KBM-7 (cell line): ENCODE measurements around the gene ZNF670.

Experiments used
- DNase-seq: peaks from one replicate; pipeline ENCODE4 v3.0.0-alpha.2; 2015
- in situ Hi-C: fragments of 300-500 bp; cut with MboI; formaldehyde crosslinking; loops from 2 replicates; pipeline ENCODE4 v1.14.3; 2020; ENCODE audit warnings: low sequenced_read_pairs, low pct_unique_long_range_greater_than_20kb, mixed read lengths

Gene ZNF670

DNA sequence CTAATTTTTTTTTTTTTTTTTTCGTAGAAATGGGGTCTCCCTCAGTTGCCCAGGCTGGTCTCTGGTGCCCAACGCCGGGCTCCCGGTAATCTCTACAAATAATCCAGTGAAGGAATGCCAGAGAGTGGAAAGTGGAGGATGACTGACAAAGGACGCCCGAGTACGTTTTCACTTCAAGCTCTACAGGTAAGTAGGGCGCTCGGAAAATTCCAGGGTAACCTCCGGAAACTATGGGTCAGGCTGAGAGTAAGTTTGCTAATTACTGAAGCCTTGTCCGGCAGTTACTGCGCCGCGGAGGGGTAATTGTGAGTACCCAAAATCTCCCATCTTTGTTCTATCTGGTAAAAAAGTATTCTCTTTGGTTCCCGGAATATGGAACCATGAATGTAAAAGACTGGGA lies 27.4 kb upstream of the ZNF670 start:
- in situ Hi-C loops = no loop called here
- no peak for DNase-seq

DNA sequence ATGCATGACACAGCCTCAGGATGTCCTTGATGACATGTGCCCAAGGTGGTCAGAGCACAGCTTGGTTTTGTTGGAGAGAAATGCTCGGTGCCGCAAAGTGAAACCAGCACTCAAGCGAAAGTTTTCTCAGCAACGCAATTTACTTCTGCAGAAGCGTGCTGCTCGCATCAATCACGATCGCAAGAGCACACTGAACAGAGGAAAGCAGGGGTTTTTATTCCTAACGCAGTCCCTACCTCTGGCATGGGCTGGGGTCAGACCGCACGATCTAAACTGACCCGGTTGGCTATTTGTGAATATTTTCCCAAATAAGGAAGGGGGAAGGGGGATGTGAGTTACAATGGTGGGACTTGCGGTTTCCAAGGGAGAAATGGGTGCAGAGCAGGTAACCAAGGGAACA lies 26.4 kb upstream of the ZNF670 start:
- in situ Hi-C loops = no loop called here
- no peak for DNase-seq

DNA sequence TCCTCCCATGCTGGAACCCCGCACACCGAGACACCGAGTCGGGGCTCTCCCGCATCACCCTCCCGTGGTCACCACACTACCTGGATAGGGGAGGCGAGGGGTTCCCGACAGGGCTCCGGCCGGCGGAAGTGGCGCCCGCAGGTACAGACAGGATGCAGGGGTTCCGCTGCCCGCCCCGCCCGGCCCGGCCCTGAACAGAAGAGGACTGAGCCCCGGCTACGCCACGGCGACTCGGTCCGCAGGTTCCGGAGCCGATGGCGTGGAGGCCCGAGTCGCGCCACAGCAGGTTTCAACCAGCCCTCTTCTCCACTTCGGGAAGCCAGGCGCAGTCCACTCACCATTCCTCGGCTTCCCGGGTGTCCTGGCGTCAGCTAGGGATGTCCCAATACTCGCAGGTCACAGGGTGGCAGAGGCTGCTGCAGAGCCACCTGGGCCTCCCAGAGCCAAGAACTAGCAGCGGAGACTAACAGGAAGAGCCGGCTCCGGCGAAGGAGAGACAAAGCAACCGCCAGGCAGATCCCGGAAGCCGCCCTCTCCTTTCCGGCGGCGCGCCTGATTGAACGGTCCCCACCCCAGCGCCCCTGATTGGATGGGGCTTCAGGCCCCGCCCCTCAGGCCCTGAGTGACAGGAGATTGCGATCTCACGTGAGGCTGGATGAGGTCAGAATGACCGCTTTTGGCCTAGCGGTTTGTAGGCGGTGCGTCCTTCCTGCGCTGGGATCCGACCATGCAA lies 25.4 kb upstream of the ZNF670 start, which contains the start of gene ZNF669:
Gene ZNF669 (minus strand): TSS at position 498 of the 733 bp plus-strand sequence. CDS start 157 bp downstream, at position 341.
- in situ Hi-C loops = no loop called here
- peak; percentile 96 for DNase-seq

DNA sequence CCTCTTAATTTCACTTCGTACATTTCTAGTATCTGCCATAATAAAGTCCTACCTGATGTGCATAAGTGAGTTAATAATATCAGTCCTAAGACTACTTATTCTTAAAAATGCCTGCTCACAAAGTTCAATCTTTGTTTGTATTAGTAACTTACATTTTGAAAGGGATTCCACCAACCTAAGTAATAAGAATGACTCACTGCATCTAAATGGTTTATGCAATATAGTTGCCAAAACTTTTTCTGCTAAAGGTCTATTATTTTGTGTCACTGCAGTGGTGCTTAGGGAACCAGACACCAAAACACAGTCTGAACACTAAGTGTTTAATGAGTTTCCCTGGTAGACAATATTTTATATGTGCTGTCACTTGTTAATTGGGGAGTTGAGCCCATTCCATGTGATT lies 23.8 kb upstream of the ZNF670 start:
- no peak for DNase-seq
- in situ Hi-C loops = no loop called here

DNA sequence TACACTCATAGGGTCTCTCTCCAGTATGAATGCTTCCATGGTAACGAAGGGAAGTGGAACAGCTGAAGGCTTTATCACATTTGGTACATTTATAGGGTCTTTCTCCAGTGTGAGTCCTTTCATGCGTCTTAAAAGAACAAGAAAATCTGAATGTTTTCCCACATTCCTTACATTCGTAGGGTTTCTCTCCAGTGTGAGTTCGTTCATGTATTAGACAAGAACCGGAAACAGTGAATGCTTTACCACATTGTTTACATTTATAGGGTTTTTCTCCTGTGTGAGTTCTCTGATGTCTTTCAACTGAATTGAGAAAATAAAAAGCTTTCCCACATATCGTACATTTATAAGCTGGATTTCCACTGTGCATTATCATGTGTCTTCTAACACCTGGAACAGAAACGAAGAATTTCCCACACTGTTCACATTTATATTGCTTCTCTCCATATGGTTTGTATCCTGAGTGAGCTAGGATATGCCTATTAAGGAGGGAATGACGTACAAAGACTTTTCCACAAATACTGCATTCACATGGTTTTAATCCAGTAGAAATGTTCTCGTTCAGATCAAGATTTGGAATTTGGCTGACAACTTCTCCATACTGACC lies 22.2 kb upstream of the ZNF670 start:
- in situ Hi-C loops = no loop called here
- no peak for DNase-seq

DNA sequence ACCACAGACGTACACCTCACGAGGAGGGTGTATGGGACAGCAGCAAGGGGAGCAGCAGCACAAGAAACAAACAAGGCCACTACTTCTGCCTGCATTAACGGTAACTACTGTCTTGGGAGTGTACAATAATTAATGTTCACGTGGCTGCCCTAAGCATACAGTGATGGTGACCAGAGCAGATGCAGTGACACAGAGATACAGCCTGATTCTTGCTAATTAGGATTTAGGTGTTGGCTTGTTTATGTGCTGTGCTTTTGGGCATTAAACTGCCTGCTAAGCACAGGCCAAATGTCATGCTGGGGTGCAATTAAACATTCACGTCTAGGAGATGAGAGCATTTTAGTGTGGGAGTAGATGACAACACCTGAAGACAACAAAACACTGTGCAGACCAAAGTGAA lies 18.3 kb upstream of the ZNF670 start:
- DNase-seq = no peak
- in situ Hi-C loops = no loop called here

DNA sequence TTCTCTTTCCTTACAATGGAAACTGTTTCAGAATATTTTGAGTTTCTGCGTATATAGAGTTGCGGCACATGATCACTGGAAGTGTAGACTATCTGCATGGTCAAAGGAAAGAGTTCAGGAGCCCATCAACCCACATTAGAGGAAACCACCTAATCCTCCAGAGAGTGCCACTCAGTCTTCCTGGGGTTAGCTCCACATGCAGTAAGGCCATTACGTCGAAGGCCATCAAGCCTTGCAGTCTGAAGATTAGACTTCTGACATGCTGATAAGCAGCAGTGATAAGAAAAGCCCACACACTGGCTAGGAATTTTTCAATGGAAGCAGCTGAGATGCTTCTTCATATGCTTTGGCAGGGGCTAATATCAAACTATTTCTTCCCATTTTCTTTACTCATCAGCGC lies 17.9 kb upstream of the ZNF670 start:
- DNase-seq = no peak
- in situ Hi-C loops = no loop called here

DNA sequence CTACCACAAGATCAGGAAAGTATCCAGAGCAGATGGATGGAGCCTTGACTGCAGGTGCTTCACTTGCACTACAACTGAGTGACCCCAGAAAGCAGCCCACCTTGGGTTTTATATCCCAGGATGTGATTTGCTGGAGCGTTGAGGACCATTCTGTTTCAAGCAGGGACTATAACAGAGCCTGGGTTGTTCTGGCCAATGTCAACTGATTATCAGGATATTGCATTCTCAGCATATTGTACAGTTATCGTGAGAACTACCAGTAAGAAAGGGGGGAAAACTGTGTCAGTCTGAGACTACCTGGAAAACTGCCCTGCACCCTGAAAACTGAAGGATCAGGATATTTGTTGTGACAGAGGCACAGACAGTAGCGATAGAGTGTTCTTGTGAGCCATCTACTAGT lies 17.5 kb upstream of the ZNF670 start:
- DNase-seq = no peak
- in situ Hi-C loops = no loop called here

DNA sequence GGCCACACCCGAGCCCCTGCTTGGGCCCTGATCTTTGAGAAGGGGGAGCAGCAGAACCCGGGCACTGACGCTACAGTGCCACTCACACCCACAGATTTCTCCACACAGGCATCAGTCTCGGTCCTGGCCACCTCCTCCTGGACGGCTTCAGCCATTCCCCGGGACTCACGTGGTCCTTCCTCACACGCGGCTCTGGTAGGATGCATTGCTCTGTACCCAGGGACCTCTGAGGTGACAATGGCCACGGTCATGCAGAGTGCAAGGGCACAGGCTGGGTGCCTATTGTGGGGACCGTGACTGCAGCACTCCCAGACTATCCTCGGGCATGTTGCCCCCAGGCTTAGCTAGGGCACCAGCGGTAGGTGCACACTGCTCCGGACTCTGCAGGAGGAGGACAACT lies 11.8 kb upstream of the ZNF670 start:
- DNase-seq = no peak
- in situ Hi-C loops = no loop called here

DNA sequence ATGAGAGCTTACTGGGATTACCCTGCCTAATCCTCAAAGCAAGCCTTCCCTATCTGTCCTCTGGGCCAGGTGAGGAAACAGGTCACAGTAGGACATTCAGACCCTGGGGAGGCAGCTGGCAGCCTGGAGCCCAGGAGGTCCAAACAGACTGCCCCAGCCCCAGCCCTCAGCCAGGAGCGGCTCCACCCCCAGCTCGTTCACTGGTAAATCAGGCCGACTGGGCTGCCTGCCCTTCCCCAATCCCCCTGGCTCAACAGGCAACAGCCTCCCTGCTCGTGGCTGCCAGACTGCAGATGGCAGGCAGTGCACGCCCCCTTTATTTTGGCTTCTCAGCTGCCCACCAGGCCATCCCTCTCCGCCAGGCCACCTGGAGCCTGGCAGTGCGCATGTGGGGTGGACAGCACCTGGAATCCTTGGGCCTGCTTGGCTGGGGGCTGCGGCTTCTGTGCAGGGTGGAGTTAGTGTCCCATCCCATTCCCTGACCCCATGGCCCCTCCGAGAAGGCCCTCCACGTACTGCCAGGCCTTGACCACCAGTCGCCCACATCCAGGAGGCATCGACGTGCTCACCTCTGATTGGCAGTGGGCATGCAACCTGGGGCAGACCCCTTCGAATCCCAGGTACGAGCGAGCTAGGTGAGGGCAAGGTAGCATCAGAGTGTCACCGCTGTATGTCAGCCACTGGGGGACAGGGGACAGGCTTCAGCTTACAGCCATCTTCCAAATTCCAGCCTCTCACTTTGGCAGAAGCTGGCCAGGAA lies 11.2 kb upstream of the ZNF670 start:
- DNase-seq = no peak
- in situ Hi-C loops = no loop called here

DNA sequence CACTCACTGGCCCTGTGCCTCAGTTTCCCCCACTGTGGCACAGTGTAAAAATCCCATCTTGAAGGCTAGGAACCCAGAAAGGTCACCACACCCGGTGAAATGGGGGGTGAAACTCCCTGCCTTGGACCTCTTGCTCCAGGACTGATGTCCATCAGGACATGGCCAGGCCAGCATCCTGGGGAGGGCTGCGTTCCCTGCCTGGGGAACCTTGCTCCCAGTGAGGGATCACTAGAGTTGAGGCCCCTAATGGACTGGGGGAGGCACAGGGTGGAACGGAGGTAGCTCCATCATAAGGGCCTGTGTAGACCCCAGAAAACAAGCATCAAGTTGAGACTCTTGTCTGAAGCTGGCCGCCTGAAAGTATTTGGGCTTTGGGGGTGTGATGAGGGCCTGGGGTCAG lies 10.4 kb upstream of the ZNF670 start:
- no peak for DNase-seq
- in situ Hi-C loops = no loop called here

DNA sequence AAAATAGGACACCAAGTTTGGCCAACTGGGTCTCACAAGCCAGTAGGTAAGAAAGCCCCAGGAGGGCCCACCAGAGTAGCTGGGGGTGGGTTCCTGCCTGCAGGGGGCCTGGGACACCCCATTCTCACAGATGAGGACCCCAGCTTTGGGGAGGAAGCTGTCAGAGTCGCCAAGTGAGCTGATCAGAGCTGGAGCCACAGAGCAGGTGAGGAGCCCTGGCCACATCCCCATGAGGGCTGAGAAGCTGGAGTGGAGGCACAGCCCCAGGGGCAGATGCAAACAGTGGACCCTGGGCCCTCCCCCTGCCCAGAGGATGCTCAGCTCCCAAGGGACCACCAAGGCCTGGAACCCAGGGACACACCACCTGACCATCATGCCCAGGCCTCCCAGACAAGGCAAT lies 8.6 kb upstream of the ZNF670 start:
- DNase-seq = no peak
- in situ Hi-C loops = no loop called here

DNA sequence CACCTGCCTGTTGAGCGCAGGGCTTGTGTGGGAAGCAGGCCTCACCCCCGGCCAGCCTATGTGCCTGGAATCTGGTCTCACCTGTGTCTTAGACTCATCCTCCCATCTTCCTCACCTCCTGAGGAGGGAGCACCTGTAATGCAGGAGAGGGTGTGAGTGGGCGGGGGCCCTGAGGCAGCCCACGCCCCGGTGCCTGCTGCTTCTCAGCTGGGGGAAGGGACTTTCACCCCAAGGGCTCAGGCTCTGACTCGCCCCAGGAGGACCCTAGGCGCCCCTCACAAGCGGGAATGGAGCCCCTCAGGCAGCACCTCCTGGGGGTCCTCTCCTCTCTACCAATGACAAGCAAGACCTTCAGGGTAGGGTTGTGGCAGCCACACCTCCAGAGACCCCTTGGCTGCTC lies 6.7 kb upstream of the ZNF670 start:
- in situ Hi-C loops = no loop called here
- DNase-seq = no peak

DNA sequence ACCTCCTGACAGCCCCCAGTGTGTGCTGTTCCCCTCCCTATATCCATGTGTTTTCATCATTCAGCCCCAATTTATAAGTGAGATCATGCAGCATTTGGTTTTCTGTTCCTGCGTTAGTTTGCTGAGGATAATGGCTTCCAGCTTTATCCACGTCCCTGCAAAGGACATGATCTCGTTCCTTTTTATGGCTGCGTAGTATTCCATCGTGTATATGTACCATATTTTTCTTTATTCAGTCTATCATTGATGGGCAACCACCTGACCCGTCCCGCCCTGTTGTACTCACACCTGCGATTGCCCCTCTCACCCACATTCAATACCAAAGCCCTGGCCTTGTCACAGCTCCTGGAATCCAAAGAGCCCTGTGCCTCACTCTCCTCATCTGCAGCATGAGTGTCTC lies 6.2 kb upstream of the ZNF670 start:
- DNase-seq = no peak
- in situ Hi-C loops = no loop called here

DNA sequence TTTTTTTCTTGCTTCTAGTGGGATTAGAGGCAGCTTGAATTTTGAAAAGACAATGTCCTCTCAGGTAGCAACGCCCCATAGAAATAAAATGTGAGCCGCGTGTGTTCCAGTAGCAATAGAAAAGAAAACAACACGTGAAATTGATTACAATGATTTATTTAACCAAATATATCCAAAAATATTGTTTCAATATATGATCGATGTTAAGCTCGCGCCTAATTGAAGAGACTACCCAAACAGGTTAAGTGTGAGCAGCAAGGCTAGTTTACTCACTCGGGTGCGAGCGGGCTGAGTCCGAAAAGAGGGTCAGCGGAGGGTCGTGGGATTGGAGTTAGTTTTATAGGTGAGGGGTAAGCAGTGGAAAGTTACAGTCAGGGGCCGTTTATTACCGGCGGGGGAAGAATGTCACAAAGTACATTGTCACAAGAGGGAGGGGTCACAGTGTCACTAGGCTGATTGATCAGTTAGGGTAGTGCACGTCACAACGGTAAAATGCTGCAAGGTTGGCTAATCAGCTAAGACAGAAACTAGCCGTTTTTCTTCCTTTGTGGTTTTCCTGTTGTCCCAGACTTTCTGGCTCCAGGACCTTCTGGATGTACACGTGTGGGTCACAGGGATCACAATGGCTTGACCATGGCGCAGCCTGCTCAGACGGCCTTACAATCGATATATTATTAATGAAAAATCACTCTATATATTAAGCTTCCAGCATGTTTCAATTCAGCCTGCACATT lies 697 bp upstream of the ZNF670 start:
- in situ Hi-C loops = no loop called here
- DNase-seq = peak; percentile 58

DNA sequence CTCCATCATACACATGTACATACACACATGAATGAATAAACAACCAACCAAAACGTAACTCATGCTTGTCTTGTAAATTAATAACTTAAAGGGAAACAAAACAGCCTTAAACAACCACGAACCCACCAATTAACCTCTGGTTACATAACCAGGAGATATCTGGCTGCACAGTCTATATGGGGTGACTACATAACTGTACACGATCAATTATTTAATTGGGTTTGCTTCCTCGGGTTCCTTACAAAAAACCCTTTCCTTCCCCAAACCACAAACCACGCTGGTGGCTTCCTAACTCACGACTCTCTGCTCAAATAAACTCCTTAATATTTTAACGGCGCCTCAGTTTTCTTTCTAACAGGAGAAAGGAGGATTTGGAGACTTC lies 744 bp downstream of the ZNF670 start:
- in situ Hi-C loops = no loop called here

DNA sequence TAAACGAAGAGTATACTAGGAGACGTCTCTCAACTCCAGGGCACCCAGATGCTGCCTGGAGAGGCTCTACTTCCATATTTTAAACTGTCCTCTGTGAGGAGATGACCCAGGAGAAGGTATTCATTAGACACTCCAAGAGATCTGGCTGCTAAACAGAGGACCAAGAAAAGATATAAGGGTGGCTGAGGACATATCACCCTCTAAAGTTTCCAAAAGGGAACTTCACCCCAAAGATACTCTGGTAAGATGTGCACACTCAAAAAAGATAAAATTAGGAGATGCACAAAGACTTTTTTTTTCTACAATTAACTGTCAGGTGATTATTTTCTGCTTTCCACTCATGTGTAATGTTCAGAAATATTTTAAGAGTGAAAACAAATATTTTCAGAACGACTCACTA lies 1.4 kb downstream of the ZNF670 start:
- peak; percentile 30 for DNase-seq
- in situ Hi-C loops = no loop called here

More for the DNA sequence above, 744 bp downstream of the ZNF670 start:
- peak; percentile 61 for DNase-seq

DNA sequence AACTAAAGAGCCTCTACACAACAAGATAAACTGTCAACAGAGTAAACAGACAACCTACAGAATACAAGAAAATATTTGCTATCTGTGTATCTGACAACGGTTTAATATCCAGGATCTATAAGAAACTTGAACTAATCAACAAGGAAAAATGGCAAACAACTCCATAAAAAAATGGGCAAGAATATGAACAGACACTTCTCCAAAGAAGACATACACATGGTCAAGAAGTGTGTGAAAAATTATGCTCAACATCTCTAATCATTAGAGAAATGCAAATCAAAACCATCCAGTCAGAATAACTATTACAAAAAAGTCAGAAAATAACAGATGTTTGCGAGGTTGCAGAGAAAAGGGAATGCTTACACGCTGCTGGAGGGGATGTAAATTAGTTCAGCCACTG lies 8.0 kb downstream of the ZNF670 start:
- no peak for DNase-seq
- in situ Hi-C loops = no loop called here

DNA sequence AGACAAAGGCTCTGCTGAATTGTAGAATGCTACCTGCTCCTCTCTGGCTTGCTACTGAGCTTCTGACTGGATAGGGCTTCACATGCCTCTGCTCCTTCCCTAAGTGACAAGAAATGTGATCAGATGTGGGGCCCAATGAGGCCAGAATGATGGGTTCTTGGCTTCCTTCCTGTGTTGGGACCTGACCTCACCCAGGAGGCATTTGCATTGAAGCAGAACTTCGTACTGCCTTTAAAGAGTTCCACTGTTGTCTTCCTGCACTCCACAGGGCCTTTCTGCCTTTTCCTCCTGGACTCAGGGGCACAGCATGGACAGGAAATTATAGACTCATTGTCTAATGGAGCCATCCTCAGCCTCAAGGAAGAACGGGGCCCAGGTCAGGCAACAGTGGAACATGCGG lies 14.3 kb downstream of the ZNF670 start:
- in situ Hi-C loops = no loop called here
- DNase-seq = no peak

DNA sequence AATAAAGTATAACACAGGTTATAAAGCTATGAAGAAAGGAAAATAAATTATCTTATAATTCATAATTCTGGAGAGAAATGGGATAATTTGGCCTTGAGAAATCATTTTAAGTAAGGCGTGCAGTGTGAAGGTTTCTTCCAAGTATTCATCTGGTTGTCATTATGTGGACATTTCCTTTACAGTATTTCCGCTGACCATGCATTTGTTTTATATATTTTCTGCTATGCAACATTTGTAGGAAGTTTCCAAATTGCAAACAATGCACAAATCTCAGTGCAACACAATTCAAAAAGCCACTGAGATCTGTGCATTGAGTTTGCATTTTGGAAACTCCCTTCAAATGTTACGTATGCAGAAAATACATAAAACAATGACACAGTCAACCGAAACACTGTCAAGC lies 17.8 kb downstream of the ZNF670 start:
- no peak for DNase-seq
- in situ Hi-C loops = no loop called here
